SIG-M5 treated with dmso at 0.1 percent for 504 hours (cell line): ENCODE measurements around the gene FAM53C.
"Not testable (repeated sequence)": the region's sequence is repeated elsewhere in the genome, so short reads cannot be mapped to it uniquely, and the experiment has no call there.

ENCODE experiments used
- DNase-seq: peaks from one replicate; lab custom pipeline; 2025; ENCODE audit not compliant: unreplicated experiment; lab: John Stamatoyannopoulos, UW

Gene FAM53C

DNA sequence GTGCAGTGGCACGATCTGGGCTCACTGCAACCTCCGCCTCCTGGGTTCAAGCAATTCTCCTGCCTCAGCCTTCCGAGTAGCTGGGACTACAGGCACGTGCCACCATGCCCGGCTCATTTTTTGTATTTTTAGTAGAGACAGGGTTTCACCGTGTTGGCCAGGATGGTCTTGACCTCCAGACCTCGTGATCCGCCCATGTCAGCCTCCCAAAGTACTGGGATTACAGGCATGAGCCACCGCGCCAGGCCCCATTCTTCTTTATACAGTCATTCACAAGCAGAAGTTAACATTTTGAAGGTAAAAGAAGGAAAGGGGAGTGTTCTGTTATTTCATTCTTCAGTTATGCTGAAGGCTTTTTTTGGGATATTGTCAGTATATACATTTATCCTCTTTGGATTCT, 51.8 kb downstream of the FAM53C start:
- DNase-seq, result not testable (repeated sequence)

- no peak for DNase-seq
Observed at GRCh38 chr5:138391859-138392386, 53.9 kb downstream of the FAM53C start.
